Mesenchymal stem cell (in vitro differentiated cells and primary cell): ENCODE data around the gene GPX6.

Experiments
- DNase-seq: peaks from one replicate; pipeline ENCODE4 v3.0.0-alpha.2; 2013
- H2AFZ ChIP-seq: one replicate; pipeline ENCODE4 v1.6.1; 2013; ENCODE audit warnings: low read depth, mild to moderate bottlenecking, control low read depth, inconsistent platforms, low read length, moderate library complexity
- H2AK5ac ChIP-seq: 2 replicates; pipeline ENCODE4 v1.6.1; 2013; ENCODE audit warnings: low read length, moderate library complexity, mild to moderate bottlenecking, inconsistent platforms; ENCODE audit not compliant: severe bottlenecking
- H2BK120ac ChIP-seq: one replicate; pipeline ENCODE4 v1.6.1; 2013; ENCODE audit warnings: low read depth, mild to moderate bottlenecking, inconsistent platforms, low read length, moderate library complexity
- H2BK12ac ChIP-seq, 2 experiments: one replicate each; pipeline ENCODE4 v1.6.1; 2013; ENCODE audit warnings: inconsistent platforms in 2 of 2, low read length in 2 of 2, mild to moderate bottlenecking in 2 of 2, moderate library complexity in 2 of 2, control low read depth in 1 of 2
- H2BK15ac ChIP-seq: one replicate; pipeline ENCODE4 v1.6.1; 2013; ENCODE audit warnings: mild to moderate bottlenecking, low read depth, inconsistent platforms; ENCODE audit not compliant: poor library complexity, severe bottlenecking
- H2BK5ac ChIP-seq: 2 replicates; pipeline ENCODE4 v1.6.1; 2013; ENCODE audit warnings: low read depth, mild to moderate bottlenecking, low read length, control low read depth, inconsistent platforms; ENCODE audit not compliant: poor library complexity, severe bottlenecking
- H3K14ac ChIP-seq, 2 experiments: one replicate each; pipeline ENCODE4 v1.6.1; 2013; ENCODE audit warnings: inconsistent platforms in 2 of 2, low read length in 2 of 2, control low read depth in 1 of 2, mild to moderate bottlenecking in 1 of 2, moderate library complexity in 1 of 2
- H3K18ac ChIP-seq, 2 experiments: one replicate each; pipeline ENCODE4 v1.6.1; 2013; ENCODE audit warnings: inconsistent platforms in 2 of 2, low read length in 2 of 2, control low read depth in 1 of 2, low read depth in 1 of 2, mild to moderate bottlenecking in 1 of 2
- H3K23ac ChIP-seq, 2 experiments: one replicate each; pipeline ENCODE4 v1.6.1; 2013; ENCODE audit warnings: inconsistent platforms in 2 of 2, low read length in 2 of 2, mild to moderate bottlenecking in 2 of 2, moderate library complexity in 2 of 2, control low read depth in 1 of 2
- H3K27ac ChIP-seq: 2 replicates; pipeline ENCODE4 v1.5.1; 2013; ENCODE audit warnings: mild to moderate bottlenecking, moderate library complexity, low read length, control low read depth, inconsistent platforms; ENCODE audit not compliant: poor library complexity, severe bottlenecking
- H3K27me3 ChIP-seq, 2 experiments: 2 replicates each; pipeline versions ENCODE4 v1.6.1 to v1.7.0; 2013; ENCODE audit warnings: low read length in 2 of 2, mild to moderate bottlenecking in 2 of 2, moderate library complexity in 2 of 2, control low read depth in 1 of 2, inconsistent platforms in 1 of 2; ENCODE audit not compliant: control insufficient read depth in 1 of 2, insufficient read depth in 1 of 2
- H3K36me3 ChIP-seq, 2 experiments: 2 replicates each; pipeline versions ENCODE4 v1.6.1 to v1.7.0; 2013; ENCODE audit warnings: low read length in 2 of 2, control low read depth in 1 of 2, inconsistent platforms in 1 of 2, low read depth in 1 of 2, mild to moderate bottlenecking in 1 of 2; ENCODE audit not compliant: insufficient read depth in 2 of 2, control insufficient read depth in 1 of 2
- H3K4ac ChIP-seq, 2 experiments: one replicate each; pipeline ENCODE4 v1.6.1; 2013; ENCODE audit warnings: inconsistent platforms in 2 of 2, low read length in 2 of 2, mild to moderate bottlenecking in 2 of 2, moderate library complexity in 2 of 2, control low read depth in 1 of 2, low read depth in 1 of 2
- H3K4me1 ChIP-seq: 2 replicates; pipeline ENCODE4 v1.6.1; 2013; ENCODE audit warnings: low read depth, low read length, control low read depth; ENCODE audit not compliant: control insufficient read depth, insufficient read depth
- H3K4me2 ChIP-seq: 2 replicates; pipeline ENCODE4 v1.6.1; 2013; ENCODE audit warnings: low read length, mild to moderate bottlenecking, inconsistent platforms; ENCODE audit not compliant: poor library complexity, severe bottlenecking
- H3K4me3 ChIP-seq, 2 experiments: 2 replicates each; pipeline versions ENCODE4 v1.5.1 to v1.7.0; 2013; ENCODE audit warnings: low read length in 2 of 2, mild to moderate bottlenecking in 2 of 2, control low read depth in 1 of 2, low read depth in 1 of 2; ENCODE audit not compliant: insufficient read depth in 1 of 2
- H3K79me1 ChIP-seq: replicated peaks from 2 replicates; pipeline ENCODE4 v1.6.1; 2013; ENCODE audit warnings: mild to moderate bottlenecking, control low read depth, low read length, inconsistent platforms; ENCODE audit not compliant: poor library complexity, severe bottlenecking
- H3K9ac ChIP-seq: 2 replicates; pipeline ENCODE4 v1.7.0; 2013; ENCODE audit warnings: mild to moderate bottlenecking, low read length, moderate library complexity
- H3K9me3 ChIP-seq: 2 replicates; pipeline ENCODE4 v1.7.0; 2013; ENCODE audit warnings: mild to moderate bottlenecking, low read length; ENCODE audit not compliant: control insufficient read depth
- H4K8ac ChIP-seq: one replicate; pipeline ENCODE4 v1.6.1; 2013; ENCODE audit warnings: inconsistent platforms, mild to moderate bottlenecking, low read length, moderate library complexity
- H4K91ac ChIP-seq: one replicate; pipeline ENCODE4 v1.6.1; 2013; ENCODE audit warnings: mild to moderate bottlenecking, low read length, inconsistent platforms
- WGBS: methylation state at CpG from one replicate; pipeline ENCODE4 v1.1.7; 2013; ENCODE audit warnings: mixed read lengths; 5-methylcytosine and 5-hydroxymethylcytosine counted together

Gene GPX6

DNA sequence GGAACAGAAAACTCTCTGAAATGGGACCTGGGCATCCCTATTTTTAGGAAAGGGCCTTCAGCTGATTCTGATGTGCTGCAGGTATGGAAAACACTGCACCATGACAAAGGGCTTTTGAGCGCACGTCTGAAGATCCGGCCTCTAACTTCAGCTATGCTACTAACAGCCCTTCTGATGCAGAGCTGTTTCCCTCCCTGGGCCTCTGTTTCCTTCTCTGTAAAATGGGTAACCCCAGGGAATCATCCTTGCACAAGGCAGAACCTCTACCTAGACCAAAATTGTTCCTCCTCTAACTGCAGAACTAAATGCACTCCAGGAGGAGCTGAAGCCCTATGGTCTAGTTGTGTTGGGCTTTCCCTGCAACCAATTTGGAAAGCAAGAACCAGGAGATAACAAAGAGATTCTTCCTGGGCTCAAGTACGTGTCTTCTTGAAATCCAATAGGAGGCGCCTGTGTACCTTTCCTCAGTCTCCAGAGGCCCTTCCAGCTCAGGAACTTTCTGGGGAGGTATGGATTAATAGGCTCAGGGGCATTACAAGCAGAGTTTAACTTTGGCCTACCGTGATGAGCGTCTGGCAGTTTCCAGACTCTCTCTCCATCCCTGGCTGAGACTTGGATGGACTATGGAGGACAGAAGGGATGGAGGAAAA, 16.0 kb upstream of the GPX6 start:
- DNase-seq = no peak
- H3K4ac ChIP-seq = no peak overlapping the region
- H3K23ac ChIP-seq = no peak overlapping the region
- 64% methylated on average over 7 of the region's 7 CpGs for WGBS
- H3K9me3 ChIP-seq = no peaks in the 10 kb centered on the region
- H4K91ac ChIP-seq = no peak overlapping the region
- peaks cover 17 to 18% of the 10 kb centered on the region in 2 experiments for H3K27me3 ChIP-seq
- no peak overlapping the region for H2AFZ ChIP-seq
- H2BK15ac ChIP-seq = no peak overlapping the region
- H3K27ac ChIP-seq = no peak overlapping the region
- no peak overlapping the region for H2BK12ac ChIP-seq
- no peak overlapping the region for H4K8ac ChIP-seq
- no peak overlapping the region for H2AK5ac ChIP-seq
- no peak overlapping the region for H3K14ac ChIP-seq
- H2BK120ac ChIP-seq = no peak overlapping the region
- no peaks in the 10 kb centered on the region for H3K4me1 ChIP-seq
- H3K36me3 ChIP-seq = no peaks in the 10 kb centered on the region
- H2BK5ac ChIP-seq = no peak overlapping the region
- no peaks in the 10 kb centered on the region for H3K79me1 ChIP-seq
- no peak overlapping the region for H3K4me3 ChIP-seq
- H3K9ac ChIP-seq = no peak overlapping the region
- H3K18ac ChIP-seq = no peak overlapping the region
- H3K4me2 ChIP-seq = no peak overlapping the region

DNA sequence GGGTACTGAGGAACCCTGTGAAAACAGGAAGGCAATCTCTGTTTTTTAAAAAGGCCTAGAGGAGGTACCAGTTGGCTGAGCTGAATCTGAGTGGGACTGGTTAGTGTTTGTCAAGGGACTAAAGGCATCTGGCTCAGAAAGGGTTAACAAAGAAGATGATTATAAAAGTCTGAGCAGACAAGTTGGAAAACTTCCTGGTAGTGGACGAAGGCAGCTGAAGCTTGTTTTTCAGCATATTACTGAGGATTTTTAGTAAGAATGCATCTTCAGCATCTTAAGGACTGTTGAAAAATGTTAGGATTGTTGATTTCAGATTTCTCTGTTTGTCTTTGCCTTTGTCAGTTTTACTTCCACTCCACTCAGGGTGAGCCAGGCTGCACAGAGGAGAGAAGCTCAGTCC, 15.2 kb upstream of the GPX6 start:
- Histone ChIP-seq H3K4ac (no peak overlapping the region), H2BK12ac (no peak overlapping the region), H3K27ac (no peak overlapping the region), H3K23ac (no peak overlapping the region), H2AFZ (no peak overlapping the region), H4K91ac (no peak overlapping the region), H3K14ac (no peak overlapping the region), H3K36me3 (no peaks in the 10 kb centered on the region), H3K4me1 (no peaks in the 10 kb centered on the region), H3K9ac (no peak overlapping the region), H4K8ac (no peak overlapping the region), H2BK120ac (no peak overlapping the region), H2AK5ac (no peak overlapping the region), H3K4me3 (no peak overlapping the region), H2BK15ac (no peak overlapping the region), H2BK5ac (no peak overlapping the region), H3K4me2 (no peak overlapping the region), H3K79me1 (no peaks in the 10 kb centered on the region), H3K27me3 (peaks cover 14 to 26% of the 10 kb centered on the region in 2 experiments), H3K9me3 (no peaks in the 10 kb centered on the region), H3K18ac (no peak overlapping the region)
- DNase-seq = no peak
- WGBS = 0% methylated on average over 1 of the region's 1 CpG

DNA sequence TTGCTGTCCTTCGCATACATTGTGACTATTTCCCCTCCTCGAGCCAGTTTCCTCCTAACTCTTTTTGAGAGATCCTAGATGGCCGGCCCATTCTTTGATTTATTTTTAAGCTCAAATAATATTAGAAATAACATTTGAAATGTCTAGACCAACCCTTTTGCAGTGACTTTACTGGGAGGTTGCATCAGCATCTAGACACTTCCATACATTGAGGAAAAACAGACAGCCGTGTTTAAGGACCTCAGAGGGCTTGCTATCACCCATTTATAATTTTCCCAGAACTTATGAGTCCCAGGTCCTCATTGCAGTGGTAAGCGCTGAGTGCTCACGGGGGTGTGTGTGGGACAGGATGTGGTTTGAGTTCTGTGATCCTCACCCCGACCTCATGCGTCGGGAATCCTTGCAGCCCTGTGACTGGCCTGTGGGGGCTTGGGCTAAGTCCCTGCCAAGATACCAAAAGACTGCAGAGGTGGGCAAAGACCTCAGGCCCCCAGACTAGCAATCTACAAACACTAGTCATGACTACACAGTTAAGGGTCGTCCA, 10.0 kb upstream of the GPX6 start, which contains the start of gene GPX5:
Gene GPX5 (plus strand): TSS at position 386 of the 544 bp plus-strand sequence. CDS start 133 bp downstream, at position 519.
- no peak within 1 kb of the TSS for H2BK15ac ChIP-seq
- H3K14ac ChIP-seq = no peak within 1 kb of the TSS
- no peak within 1 kb of the TSS for H3K18ac ChIP-seq
- no peak within 1 kb of the TSS for H4K8ac ChIP-seq
- H3K27me3 ChIP-seq = peaks cover 10 to 24% of the 10 kb centered on the region in 2 experiments
- 35% methylated on average over 8 of the region's 10 CpGs for WGBS
- no peaks in the 10 kb centered on the region for H3K9me3 ChIP-seq
- no peak within 1 kb of the TSS for H3K4me2 ChIP-seq
- no peaks in the 10 kb centered on the region for H3K36me3 ChIP-seq
- H3K4ac ChIP-seq = no peak within 1 kb of the TSS
- H2AK5ac ChIP-seq = no peak within 1 kb of the TSS
- H3K79me1 ChIP-seq = no peaks in the 10 kb centered on the region
- no peak within 1 kb of the TSS for H3K9ac ChIP-seq
- DNase-seq = peak; percentile 14
- no peak within 1 kb of the TSS for H2AFZ ChIP-seq
- H3K27ac ChIP-seq = no peak within 1 kb of the TSS
- no peaks in the 10 kb centered on the region for H3K4me1 ChIP-seq
- no peak within 1 kb of the TSS for H3K4me3 ChIP-seq
- H2BK120ac ChIP-seq = no peak within 1 kb of the TSS
- H2BK12ac ChIP-seq = no peak within 1 kb of the TSS
- no peak within 1 kb of the TSS for H3K23ac ChIP-seq
- H4K91ac ChIP-seq = no peak within 1 kb of the TSS
- H2BK5ac ChIP-seq = no peak within 1 kb of the TSS

DNA sequence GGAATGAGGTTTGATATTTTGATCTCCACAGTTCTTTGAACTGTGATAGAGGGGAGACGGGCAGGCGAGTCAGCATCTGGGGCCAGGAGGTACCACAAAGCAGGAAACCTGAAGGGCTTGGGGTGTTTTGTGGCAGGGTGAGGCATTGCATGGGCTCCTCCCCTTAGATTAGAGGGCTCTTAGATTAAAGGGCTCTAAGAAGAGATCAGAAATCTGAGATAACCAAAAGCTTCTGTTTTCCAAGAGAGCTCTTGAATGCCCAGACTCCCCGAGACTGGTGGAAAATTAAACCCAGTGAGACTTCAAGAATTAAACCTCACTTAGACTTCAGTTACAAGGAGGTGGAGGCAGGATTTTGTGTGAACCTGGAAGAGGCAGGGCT, 7.6 kb upstream of the GPX6 start:
- Histone ChIP-seq H3K14ac (no peak overlapping the region), H3K4me2 (no peak overlapping the region), H3K27ac (no peak overlapping the region), H4K8ac (no peak overlapping the region), H3K18ac (no peak overlapping the region), H3K9ac (no peak overlapping the region), H2BK12ac (no peak overlapping the region), H4K91ac (no peak overlapping the region), H2AK5ac (no peak overlapping the region), H3K4me1 (no peaks in the 10 kb centered on the region), H3K27me3 (peaks cover 17 to 30% of the 10 kb centered on the region in 2 experiments), H2BK120ac (no peak overlapping the region), H2AFZ (no peak overlapping the region), H3K9me3 (no peaks in the 10 kb centered on the region), H3K36me3 (no peaks in the 10 kb centered on the region), H2BK5ac (no peak overlapping the region), H3K4ac (no peak overlapping the region), H3K79me1 (no peaks in the 10 kb centered on the region), H2BK15ac (no peak overlapping the region), H3K4me3 (no peak overlapping the region), H3K23ac (no peak overlapping the region)
- DNase-seq = no peak
- WGBS = 75% methylated on average over 2 of the region's 3 CpGs
